Activated T-helper 17 cell treated with anti-CD3 and anti-CD28 coated beads, Interleukin-2, amount 50 U/mL, for 72 hours (primary cell): Measurements from ENCODE around the gene ASTN2. TPM values are rescaled to one million over a fixed set of nuclear protein-coding genes. Genes with fewer than 3 reads are reported as not detected.

ENCODE experiments used
- ATAC-seq: fragments of 150-1000 bp; cut with Tn5 transposase; replicated peaks from 2 replicates; pipeline ENCODE4 v1.10.0; 2021; ENCODE audit warnings: mild to moderate bottlenecking, moderate library complexity
- H3K27ac Mint-ChIP-seq: one replicate; pipeline ENCODE4 v1.8.0; 2022; ENCODE audit warnings: mixed read lengths
- H3K27me3 Mint-ChIP-seq: one replicate; pipeline ENCODE4 v1.8.0; 2022; ENCODE audit warnings: mixed read lengths
- H3K36me3 Mint-ChIP-seq: one replicate; pipeline ENCODE4 v1.8.0; 2022; ENCODE audit warnings: low read depth, mild to moderate bottlenecking, mixed read lengths
- H3K4me1 Mint-ChIP-seq: one replicate; pipeline ENCODE4 v1.8.0; 2022; ENCODE audit warnings: mixed read lengths
- H3K4me3 Mint-ChIP-seq: one replicate; pipeline ENCODE4 v1.8.0; 2022; ENCODE audit warnings: mild to moderate bottlenecking, mixed read lengths
- H3K9me3 Mint-ChIP-seq: one replicate; pipeline ENCODE4 v1.8.0; 2022; ENCODE audit warnings: mixed read lengths
- total RNA-seq, 2 donors: library from RNA; stranded (reverse); gene quantifications; one replicate each; pipeline ENCODE4 v1.2.3, GENCODE V29; 2022

The ASTN2 gene
- total RNA-seq, 2 donors from 2014 or later: 3.3 to 5.4 TPM

DNA sequence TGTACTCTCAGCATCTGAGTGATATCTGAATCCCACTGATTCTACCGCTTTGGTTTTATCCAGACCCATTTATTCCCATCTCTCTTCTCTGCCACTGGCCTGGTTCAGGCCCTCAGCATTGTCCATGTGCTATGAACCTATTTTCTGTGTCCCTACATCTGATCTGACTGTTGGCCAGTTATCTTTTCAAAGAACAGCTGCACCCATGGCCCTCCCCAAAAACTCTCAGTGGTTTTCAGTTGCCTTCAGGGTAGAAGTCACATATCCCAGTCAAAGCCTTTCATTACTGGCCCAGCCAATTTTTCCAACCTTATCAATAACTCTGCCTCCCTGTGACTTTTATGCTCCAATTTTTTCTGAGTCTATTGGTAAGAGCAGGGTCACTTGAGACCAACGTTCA is 430.7 kb downstream of the ASTN2 start:
- Mint-ChIP-seq H3K27ac (no peak overlapping the region), H3K27me3 (no peaks in the 10 kb centered on the region), H3K9me3 (no peaks in the 10 kb centered on the region), H3K4me1 (no peaks in the 10 kb centered on the region), H3K4me3 (no peak overlapping the region), H3K36me3 (no peaks in the 10 kb centered on the region)
- no peak for ATAC-seq

DNA sequence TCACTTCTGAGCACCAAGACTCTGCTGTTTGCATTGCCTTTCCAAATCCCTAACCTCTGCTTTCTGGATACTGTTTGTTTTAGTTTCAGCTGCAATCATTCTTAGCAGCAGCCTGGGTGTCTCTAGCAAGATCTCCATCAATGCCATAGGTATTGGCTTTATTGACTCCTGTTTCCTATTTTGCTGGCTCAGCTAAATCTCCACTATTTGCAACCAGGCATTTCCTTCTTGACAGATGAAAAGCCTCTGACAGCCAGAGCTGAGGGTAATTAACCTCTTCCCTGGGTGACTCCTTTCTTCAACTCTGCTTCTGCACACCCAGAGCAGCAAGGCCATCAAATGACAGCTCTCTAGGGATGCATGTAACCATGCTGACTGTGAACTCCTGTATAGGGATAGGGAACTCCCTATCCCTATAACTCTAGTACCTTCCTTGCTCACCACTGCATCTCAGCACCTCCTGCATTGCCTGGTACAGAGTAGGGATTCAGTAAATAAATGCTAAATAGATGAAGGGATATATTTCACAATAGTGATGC is 434.2 kb downstream of the ASTN2 start:
- Mint-ChIP-seq H3K27me3 (no peaks in the 10 kb centered on the region), H3K9me3 (peaks cover 3% of the 10 kb centered on the region), H3K4me1 (no peaks in the 10 kb centered on the region), H3K36me3 (no peaks in the 10 kb centered on the region), H3K27ac (no peak overlapping the region), H3K4me3 (no peak overlapping the region)
- ATAC-seq: no peak

DNA sequence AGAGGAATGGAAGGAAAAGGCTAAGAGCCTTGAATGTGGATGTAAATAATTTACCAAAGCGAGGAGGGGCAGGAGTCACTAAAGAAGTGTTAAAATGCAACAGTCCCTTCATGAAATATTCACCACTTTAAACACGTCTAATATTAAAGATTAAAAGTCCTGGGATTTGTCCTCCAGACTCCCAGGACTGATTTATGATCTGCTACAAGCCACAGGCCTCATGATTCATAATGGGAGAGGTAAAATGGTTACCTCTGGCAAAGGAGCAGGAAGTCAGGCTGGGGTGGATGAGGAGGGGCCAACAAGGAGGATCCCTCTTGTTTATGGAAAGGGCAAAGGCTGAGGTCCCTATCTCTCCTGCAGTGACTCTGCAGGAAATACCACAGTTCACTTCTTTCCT is 435.4 kb downstream of the ASTN2 start:
- peaks cover 3% of the 10 kb centered on the region for H3K9me3 Mint-ChIP-seq
- H3K4me3 Mint-ChIP-seq: no peak overlapping the region
- no peaks in the 10 kb centered on the region for H3K36me3 Mint-ChIP-seq
- no peak for ATAC-seq
- H3K27ac Mint-ChIP-seq: no peak overlapping the region
- no peaks in the 10 kb centered on the region for H3K4me1 Mint-ChIP-seq
- H3K27me3 Mint-ChIP-seq: no peaks in the 10 kb centered on the region

DNA sequence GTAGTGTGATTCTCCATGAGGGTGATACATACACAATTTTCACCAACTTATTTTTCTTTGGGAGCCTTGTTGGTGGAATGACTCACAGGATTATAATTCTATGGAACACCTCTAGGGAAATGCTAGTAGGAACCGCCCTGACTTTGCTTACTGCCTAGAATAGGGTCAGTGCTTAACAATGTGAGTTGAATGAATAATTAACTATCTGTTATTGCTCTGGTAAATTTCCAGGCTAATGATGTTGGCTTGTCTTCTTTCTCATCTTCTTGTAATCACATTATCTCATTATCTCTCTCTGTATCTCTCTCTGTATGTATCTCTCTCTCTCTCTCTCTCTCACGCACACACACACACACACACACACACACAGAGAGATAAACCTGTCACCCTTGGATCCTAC is 436.7 kb downstream of the ASTN2 start:
- Mint-ChIP-seq H3K4me1 (no peaks in the 10 kb centered on the region), H3K4me3 (no peak overlapping the region), H3K27ac (no peak overlapping the region), H3K36me3 (no peaks in the 10 kb centered on the region), H3K27me3 (no peaks in the 10 kb centered on the region), H3K9me3 (peaks cover 3% of the 10 kb centered on the region)
- ATAC-seq: no peak

DNA sequence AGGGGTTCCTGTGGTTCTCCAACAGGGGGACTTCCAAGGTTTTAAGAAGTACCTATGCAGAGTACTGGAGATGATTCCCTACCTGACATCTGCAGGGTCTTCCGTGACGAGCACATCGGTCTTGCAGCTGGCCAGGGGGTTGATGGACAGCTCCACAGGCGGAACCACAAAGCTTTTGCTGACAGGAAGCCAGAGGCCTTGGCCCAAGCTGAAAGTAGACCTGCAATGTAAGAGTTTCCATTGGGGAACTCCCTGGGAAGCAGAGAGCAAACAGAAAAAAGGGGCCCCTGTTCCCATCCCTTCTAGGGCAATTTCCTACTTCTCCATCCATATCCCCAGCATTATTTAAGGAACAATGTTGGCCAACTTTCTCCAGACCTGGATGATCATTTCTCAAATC is 439.7 kb downstream of the ASTN2 start:
- Mint-ChIP-seq H3K4me1 (no peaks in the 10 kb centered on the region), H3K4me3 (no peak overlapping the region), H3K36me3 (no peaks in the 10 kb centered on the region), H3K9me3 (peaks cover 3% of the 10 kb centered on the region), H3K27ac (no peak overlapping the region), H3K27me3 (no peaks in the 10 kb centered on the region)
- no peak for ATAC-seq

DNA sequence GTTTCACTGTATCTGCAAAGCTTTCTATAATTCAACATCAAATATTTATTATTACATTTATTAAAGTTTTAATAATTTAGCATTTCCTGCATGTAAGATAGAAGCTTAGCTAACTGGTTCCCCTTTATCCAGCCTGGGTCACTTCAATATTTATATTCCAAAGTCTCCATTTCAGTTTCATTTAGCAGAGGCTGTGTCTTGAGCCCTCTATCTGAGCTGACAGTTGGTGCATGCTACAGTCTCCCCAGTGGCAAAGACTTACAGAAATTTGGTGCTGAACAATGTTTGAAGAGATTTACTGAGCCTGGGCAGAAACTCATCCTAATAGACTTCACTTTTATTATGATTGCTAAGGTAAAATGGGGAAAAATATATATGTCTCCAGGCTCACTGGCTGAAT is 448.7 kb downstream of the ASTN2 start:
- no peak for ATAC-seq
- H3K27me3 Mint-ChIP-seq: peaks cover 10% of the 10 kb centered on the region
- no peaks in the 10 kb centered on the region for H3K4me1 Mint-ChIP-seq

DNA sequence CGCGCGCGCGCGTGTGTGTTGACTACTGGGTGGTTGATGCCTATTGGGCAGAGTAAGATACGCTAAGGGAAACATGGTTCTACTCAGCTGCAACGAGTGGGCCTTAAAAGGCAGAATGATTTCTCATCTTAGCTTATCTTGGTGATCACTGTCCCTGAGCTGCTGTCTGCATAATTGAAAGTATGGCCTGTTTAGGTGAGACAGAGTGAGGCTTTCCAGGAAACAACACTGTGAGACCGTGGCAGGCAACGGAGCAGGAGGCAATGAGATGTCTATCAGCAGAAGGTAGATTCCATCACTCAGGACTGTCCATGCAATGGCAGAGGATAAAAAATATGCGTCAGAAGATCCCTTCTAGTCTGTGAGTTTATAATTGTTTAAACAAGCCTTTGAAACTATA is 450.6 kb downstream of the ASTN2 start:
- Mint-ChIP-seq H3K36me3 (no peaks in the 10 kb centered on the region), H3K4me3 (no peak overlapping the region), H3K4me1 (no peaks in the 10 kb centered on the region), H3K27me3 (peaks cover 12% of the 10 kb centered on the region), H3K9me3 (peaks cover 17% of the 10 kb centered on the region), H3K27ac (no peak overlapping the region)
- ATAC-seq: no peak

More for the DNA sequence above, 448.7 kb downstream of the ASTN2 start:
- Mint-ChIP-seq H3K27ac (no peak overlapping the region), H3K36me3 (no peaks in the 10 kb centered on the region), H3K9me3 (peaks cover 16% of the 10 kb centered on the region), H3K4me3 (no peak overlapping the region)

DNA sequence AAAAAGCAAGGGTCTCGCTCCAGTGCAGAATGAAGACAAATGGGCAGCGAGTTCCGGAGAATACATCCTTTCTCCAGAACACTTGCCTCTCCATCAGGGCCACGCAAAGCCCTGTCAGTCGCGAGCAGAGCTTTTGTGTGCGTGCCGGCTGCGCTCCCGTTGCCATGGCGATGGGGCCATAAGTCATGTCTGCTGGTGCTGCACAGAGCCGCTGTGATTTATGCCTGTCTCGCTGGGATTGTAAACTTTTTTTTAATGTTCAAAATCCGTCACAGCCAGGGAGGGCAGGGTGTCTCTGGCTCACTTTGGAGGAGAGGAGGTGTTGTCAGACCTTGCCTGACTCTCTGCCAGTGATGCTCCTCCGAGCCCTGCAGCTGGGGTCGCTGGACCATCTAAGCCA is 455.0 kb downstream of the ASTN2 start:
- no peaks in the 10 kb centered on the region for H3K36me3 Mint-ChIP-seq
- peaks cover 11% of the 10 kb centered on the region for H3K9me3 Mint-ChIP-seq
- no peak overlapping the region for H3K27ac Mint-ChIP-seq
- no peaks in the 10 kb centered on the region for H3K4me1 Mint-ChIP-seq
- ATAC-seq: no peak
- H3K27me3 Mint-ChIP-seq: peaks cover 12% of the 10 kb centered on the region
- H3K4me3 Mint-ChIP-seq: no peak overlapping the region

DNA sequence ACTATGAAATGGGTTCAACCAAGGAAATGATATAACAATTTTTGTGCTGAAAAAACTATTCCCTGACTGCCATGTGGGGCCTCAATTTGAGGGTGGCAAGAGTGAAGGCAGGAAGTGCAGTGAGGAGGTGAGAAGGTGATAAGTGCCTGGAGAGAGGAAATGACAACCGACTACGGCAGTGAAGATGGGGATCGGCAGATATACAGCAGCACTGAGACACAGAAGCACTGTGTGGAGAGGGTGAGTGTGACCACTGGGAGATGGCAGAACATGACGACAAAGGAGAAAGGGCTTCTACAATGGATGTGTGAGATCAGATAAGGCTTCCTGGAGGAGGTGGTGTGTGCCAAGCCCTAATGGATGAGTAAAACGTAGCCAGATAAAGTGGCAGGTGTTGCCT is 456.0 kb downstream of the ASTN2 start:
- peaks cover 10% of the 10 kb centered on the region for H3K9me3 Mint-ChIP-seq
- no peaks in the 10 kb centered on the region for H3K4me1 Mint-ChIP-seq
- H3K4me3 Mint-ChIP-seq: no peak overlapping the region
- H3K27ac Mint-ChIP-seq: no peak overlapping the region
- ATAC-seq: no peak
- H3K27me3 Mint-ChIP-seq: peaks cover 11% of the 10 kb centered on the region
- H3K36me3 Mint-ChIP-seq: no peaks in the 10 kb centered on the region

DNA sequence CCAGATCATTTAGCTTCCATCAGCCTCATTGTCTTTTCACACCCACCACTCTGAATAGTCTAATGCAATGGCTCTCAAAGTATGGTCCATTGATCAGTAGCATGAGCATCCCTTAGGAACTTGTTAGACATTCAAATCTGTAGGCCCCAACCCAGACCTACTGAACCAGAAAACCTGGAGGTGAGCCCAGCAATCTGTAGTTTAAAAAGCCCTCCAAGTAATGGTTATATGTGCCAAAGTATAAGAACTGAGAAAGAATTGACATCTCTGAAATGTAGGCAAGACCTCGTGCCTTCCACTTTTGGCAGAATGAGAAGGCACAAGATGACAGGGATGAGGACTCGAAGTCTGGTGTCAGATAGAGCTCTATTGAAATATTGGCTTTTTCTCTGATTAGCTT is 460.1 kb downstream of the ASTN2 start:
- Mint-ChIP-seq H3K36me3 (no peaks in the 10 kb centered on the region), H3K4me1 (no peaks in the 10 kb centered on the region), H3K4me3 (no peak overlapping the region), H3K27me3 (no peaks in the 10 kb centered on the region), H3K27ac (no peak overlapping the region), H3K9me3 (no peaks in the 10 kb centered on the region)
- ATAC-seq: no peak

DNA sequence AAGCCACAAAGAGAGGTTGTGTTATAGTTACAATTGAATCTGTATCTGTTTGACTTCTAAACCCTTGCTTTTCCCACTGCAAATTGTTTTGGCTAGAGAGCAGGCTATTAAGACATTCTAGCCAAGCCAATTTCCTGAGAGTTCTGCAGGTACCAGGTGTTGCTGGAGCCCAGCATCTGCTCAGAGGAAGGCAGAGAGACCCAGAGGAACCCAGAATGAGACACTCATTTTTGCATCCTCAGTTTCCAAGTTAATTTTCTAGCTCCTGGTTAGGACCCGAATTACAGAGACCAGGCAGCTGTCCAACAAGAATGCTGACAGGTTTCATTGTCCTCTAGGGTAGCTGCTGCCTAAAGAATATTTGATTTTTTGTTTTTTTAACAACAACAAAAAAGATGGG is 461.6 kb downstream of the ASTN2 start:
- Mint-ChIP-seq H3K36me3 (no peaks in the 10 kb centered on the region), H3K4me1 (no peaks in the 10 kb centered on the region), H3K27ac (no peak overlapping the region), H3K27me3 (peaks cover 4% of the 10 kb centered on the region), H3K9me3 (peaks cover 6% of the 10 kb centered on the region), H3K4me3 (no peak overlapping the region)
- no peak for ATAC-seq

DNA sequence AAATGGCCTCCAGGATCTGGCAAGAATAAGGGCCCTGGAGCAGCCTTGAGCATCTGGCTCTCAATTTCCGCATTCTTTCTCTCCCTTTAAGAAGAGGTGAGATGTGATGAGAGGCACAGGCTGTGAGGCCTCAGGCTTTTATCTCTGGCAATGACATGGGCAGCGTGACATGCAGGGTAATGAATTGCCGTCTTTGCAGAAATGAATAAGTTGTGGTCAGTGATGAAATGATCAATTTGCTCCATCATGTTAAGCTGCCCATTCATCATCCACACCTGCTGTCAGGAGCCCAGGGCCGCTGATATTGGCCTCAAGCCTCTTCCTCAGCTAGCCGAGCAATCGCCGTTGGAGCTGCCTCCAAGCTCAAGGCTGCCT is 462.4 kb downstream of the ASTN2 start:
- peaks cover 6% of the 10 kb centered on the region for H3K9me3 Mint-ChIP-seq
- ATAC-seq: no peak
- no peak overlapping the region for H3K27ac Mint-ChIP-seq
- H3K4me1 Mint-ChIP-seq: no peaks in the 10 kb centered on the region
- peaks cover 4% of the 10 kb centered on the region for H3K27me3 Mint-ChIP-seq
- no peaks in the 10 kb centered on the region for H3K36me3 Mint-ChIP-seq
- H3K4me3 Mint-ChIP-seq: no peak overlapping the region

DNA sequence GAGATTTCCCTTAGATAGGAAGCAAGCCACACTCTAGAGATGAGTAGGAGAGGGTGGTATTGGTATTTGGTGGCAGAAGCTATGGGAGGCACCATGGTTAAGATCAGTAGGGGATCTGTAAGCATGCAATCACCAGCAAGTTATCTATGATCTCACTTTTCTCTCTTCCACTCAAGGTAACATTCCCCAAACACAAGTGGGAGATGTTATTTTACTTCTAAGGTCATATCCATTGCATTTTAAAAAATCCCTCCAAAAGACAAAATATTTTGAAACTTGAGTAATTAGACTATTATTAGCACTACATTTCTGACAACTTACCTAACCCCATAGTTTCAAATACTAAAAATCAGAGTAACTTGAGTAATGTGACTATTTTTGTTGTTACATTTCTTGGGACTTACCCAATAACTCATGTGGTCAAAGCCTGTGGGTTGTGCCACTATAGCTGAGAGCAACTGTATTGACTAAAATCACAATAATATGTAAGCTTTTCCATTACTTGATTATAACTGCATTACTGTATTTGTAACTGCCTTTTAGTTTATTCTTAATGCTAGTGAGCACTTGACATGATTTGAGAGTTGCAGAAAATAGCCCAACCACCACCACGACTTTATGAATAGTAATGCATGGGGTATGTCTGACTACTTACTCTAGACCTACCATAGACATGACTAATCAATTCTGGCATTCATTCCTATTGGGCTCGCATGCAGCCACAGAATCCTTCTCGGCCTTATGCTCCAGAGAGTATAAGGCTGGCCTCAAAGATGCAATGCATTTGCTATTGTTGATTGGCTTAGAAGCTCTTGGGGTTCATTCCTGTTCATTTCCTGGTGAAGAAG is 463.0 kb downstream of the ASTN2 start:
- H3K27ac Mint-ChIP-seq: no peak overlapping the region
- H3K27me3 Mint-ChIP-seq: peaks cover 4% of the 10 kb centered on the region
- ATAC-seq: peak; percentile 16
- no peaks in the 10 kb centered on the region for H3K4me1 Mint-ChIP-seq
- H3K4me3 Mint-ChIP-seq: no peak overlapping the region
- no peaks in the 10 kb centered on the region for H3K36me3 Mint-ChIP-seq
- peaks cover 6% of the 10 kb centered on the region for H3K9me3 Mint-ChIP-seq

DNA sequence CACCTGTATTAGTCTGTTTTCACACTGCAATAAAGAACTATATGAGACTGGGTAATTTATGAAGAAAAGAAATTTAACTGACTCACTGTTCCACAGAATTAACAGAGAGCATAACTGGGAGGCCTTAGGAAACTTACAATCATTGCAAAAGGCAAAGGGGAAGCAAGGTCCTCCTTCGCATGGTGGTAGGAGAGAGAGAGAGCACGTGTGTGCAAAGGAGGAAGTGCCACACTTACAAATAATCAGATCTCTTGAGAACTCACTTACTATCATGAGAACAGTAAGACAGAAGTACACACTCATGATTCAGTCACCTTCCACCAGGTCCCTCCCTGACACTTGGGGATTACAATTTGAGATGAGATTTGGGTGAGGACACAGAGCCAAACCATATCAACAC is 469.0 kb downstream of the ASTN2 start:
- H3K36me3 Mint-ChIP-seq: no peaks in the 10 kb centered on the region
- no peak overlapping the region for H3K27ac Mint-ChIP-seq
- peaks cover 6% of the 10 kb centered on the region for H3K27me3 Mint-ChIP-seq
- peaks cover 6% of the 10 kb centered on the region for H3K9me3 Mint-ChIP-seq
- H3K4me3 Mint-ChIP-seq: no peak overlapping the region
- ATAC-seq: no peak
- H3K4me1 Mint-ChIP-seq: no peaks in the 10 kb centered on the region

DNA sequence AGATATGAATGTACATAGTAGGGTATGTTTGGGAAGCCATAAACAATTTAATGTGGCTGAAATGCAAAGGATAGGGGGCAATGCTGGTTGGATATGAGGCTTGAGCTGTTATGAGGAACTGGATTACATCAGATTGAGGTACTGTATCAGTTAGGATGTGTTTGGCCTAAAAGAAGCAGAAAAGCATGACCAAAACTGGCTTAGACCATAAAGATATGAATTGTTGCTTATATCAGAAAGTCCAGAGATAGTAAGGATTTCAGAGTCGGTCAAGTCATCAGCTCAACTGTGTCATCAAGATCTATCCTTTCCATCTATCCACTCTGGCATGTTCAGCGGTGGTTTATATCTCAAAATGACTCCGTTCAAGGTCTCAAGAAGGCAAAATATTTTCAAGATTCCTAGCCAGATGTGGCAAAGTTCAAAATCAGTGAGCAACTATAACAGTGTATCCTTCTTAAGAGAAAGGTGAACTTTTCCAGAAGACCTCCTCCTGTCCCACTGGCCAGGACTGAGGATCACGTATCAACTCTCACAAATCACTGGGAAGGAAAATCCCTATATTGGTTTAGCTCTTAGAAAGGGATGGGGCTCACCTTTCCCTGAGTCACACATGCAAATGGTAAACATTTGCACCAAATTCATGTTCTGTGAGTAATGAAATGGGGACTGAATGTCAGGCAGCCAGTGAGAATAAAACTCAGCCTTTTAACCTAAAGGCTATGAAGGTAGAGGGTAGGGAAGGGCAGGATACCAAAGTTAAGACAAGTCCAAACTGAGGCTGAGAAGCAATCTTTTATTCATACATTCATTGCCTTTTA is 469.9 kb downstream of the ASTN2 start:
- H3K4me1 Mint-ChIP-seq: no peaks in the 10 kb centered on the region
- H3K27ac Mint-ChIP-seq: no peak overlapping the region
- ATAC-seq: no peak
- H3K27me3 Mint-ChIP-seq: peaks cover 6% of the 10 kb centered on the region
- peaks cover 6% of the 10 kb centered on the region for H3K9me3 Mint-ChIP-seq
- no peak overlapping the region for H3K4me3 Mint-ChIP-seq
- no peaks in the 10 kb centered on the region for H3K36me3 Mint-ChIP-seq
